ENCODE measurements around the gene LY6G6F. TPM values are rescaled to one million over a fixed set of nuclear protein-coding genes. Genes with fewer than 3 reads are reported as not detected.

Gene LY6G6F
- total and polyA plus RNA-seq, 2 donors, result not detected

- DNase-seq (ENCODE audit: extremely low spot score), result no peak
- WGBS, result 83% methylated on average over 1 of the region's 1 CpG
- Histone ChIP-seq H3K4me1 (ENCODE audit: insufficient read depth) (no peaks in the 10 kb centered on the region), H3K27ac (ENCODE audit: low read depth) (no peak overlapping the region), H3K36me3 (ENCODE audit: insufficient read depth) (no peaks in the 10 kb centered on the region), H3K4me3 (ENCODE audit: low read depth, low read length) (no peak overlapping the region)
Observed at GRCh38 chr6:31718265-31718664, 11.6 kb downstream of the LY6G6F start.

- DNase-seq (ENCODE audit: extremely low spot score), result no peak
Observed at GRCh38 chr6:31719001-31719400, 12.3 kb downstream of the LY6G6F start.

GRCh38 chr6:31720196-31720770 lies 13.6 kb downstream of the LY6G6F start:
- 78% methylated on average over 5 of the region's 5 CpGs for WGBS

More at GRCh38 chr6:31719001-31719400, 12.3 kb downstream of the LY6G6F start:
- Histone ChIP-seq H3K4me3 (ENCODE audit: low read depth, low read length) (no peak overlapping the region), H3K27ac (ENCODE audit: low read depth) (no peak overlapping the region), H3K36me3 (ENCODE audit: insufficient read depth) (no peaks in the 10 kb centered on the region), H3K4me1 (ENCODE audit: insufficient read depth) (no peaks in the 10 kb centered on the region)
- 85% methylated on average over 6 of the region's 6 CpGs for WGBS

GRCh38 chr6:31721351-31722020 lies 14.8 kb downstream of the LY6G6F start, which contains the start of gene LY6G6C:
Gene LY6G6C, minus strand, starts transcription at chr6:31721746. Its CDS starts 67 bp downstream, at chr6:31721679.
- Histone ChIP-seq H3K36me3 (ENCODE audit: insufficient read depth) (no peaks in the 10 kb centered on the region), H3K27ac (ENCODE audit: low read depth) (no peak within 1 kb of the TSS)
- 82% methylated on average over 4 of the region's 4 CpGs for WGBS

More at GRCh38 chr6:31720196-31720770, 13.6 kb downstream of the LY6G6F start:
- no peak for DNase-seq (ENCODE audit: extremely low spot score)
- Histone ChIP-seq H3K4me3 (ENCODE audit: low read depth, low read length) (no peak overlapping the region), H3K4me1 (ENCODE audit: insufficient read depth) (no peaks in the 10 kb centered on the region), H3K27ac (ENCODE audit: low read depth) (no peak overlapping the region), H3K36me3 (ENCODE audit: insufficient read depth) (no peaks in the 10 kb centered on the region)

GRCh38 chr6:31722173-31722572 lies 15.5 kb downstream of the LY6G6F start:
- 86% methylated on average over 3 of the region's 3 CpGs for WGBS
- DNase-seq (ENCODE audit: extremely low spot score), result no peak
- no peaks in the 10 kb centered on the region for H3K4me1 ChIP-seq (ENCODE audit: insufficient read depth)
- no peak overlapping the region for H3K27ac ChIP-seq (ENCODE audit: low read depth)
- H3K36me3 ChIP-seq (ENCODE audit: insufficient read depth), result no peaks in the 10 kb centered on the region
- no peak overlapping the region for H3K4me3 ChIP-seq (ENCODE audit: low read depth, low read length)

More at GRCh38 chr6:31721351-31722020, 14.8 kb downstream of the LY6G6F start, which contains the start of gene LY6G6C:
- Histone ChIP-seq H3K4me3 (ENCODE audit: low read depth, low read length) (no peak within 1 kb of the TSS), H3K4me1 (ENCODE audit: insufficient read depth) (no peaks in the 10 kb centered on the region)
- no peak for DNase-seq (ENCODE audit: extremely low spot score)

GRCh38 chr6:31723245-31723979 lies 16.7 kb downstream of the LY6G6F start, which contains the start of gene MPIG6B:
Gene MPIG6B, plus strand, starts transcription at chr6:31723373. Its CDS starts 11 bp downstream, at chr6:31723384.
- WGBS, result 72% methylated on average over 46 of the region's 46 CpGs
- H3K4me3 ChIP-seq (ENCODE audit: low read depth, low read length), result no peak within 1 kb of the TSS

GRCh38 chr6:31723980-31724691 lies 17.5 kb downstream of the LY6G6F start:
- WGBS, result 84% methylated on average over 25 of the region's 25 CpGs
- no peak overlapping the region for H3K4me3 ChIP-seq (ENCODE audit: low read depth, low read length)
- no peak overlapping the region for H3K27ac ChIP-seq (ENCODE audit: low read depth)
- no peaks in the 10 kb centered on the region for H3K4me1 ChIP-seq (ENCODE audit: insufficient read depth)
- H3K36me3 ChIP-seq (ENCODE audit: insufficient read depth), result no peaks in the 10 kb centered on the region
- no peak for DNase-seq (ENCODE audit: extremely low spot score)

More at GRCh38 chr6:31723245-31723979, 16.7 kb downstream of the LY6G6F start, which contains the start of gene MPIG6B:
- Histone ChIP-seq H3K27ac (ENCODE audit: low read depth) (no peak within 1 kb of the TSS), H3K36me3 (ENCODE audit: insufficient read depth) (no peaks in the 10 kb centered on the region), H3K4me1 (ENCODE audit: insufficient read depth) (no peaks in the 10 kb centered on the region)
- DNase-seq (ENCODE audit: extremely low spot score), result no peak

- 87% methylated on average over 12 of the region's 12 CpGs for WGBS
- H3K4me1 ChIP-seq (ENCODE audit: insufficient read depth), result no peaks in the 10 kb centered on the region
- no peak overlapping the region for H3K4me3 ChIP-seq (ENCODE audit: low read depth, low read length)
- DNase-seq (ENCODE audit: extremely low spot score), result no peak
- H3K27ac ChIP-seq (ENCODE audit: low read depth), result no peak overlapping the region
- no peaks in the 10 kb centered on the region for H3K36me3 ChIP-seq (ENCODE audit: insufficient read depth)
Observed at GRCh38 chr6:31725502-31726350, 19.1 kb downstream of the LY6G6F start.

GRCh38 chr6:31727034-31727716 lies 20.5 kb downstream of the LY6G6F start:
- H3K36me3 ChIP-seq (ENCODE audit: insufficient read depth), result peaks cover 2% of the 10 kb centered on the region
- H3K27ac ChIP-seq (ENCODE audit: low read depth), result no peak overlapping the region
- DNase-seq (ENCODE audit: extremely low spot score), result no peak
- H3K4me3 ChIP-seq (ENCODE audit: low read depth, low read length), result no peak overlapping the region
- no peaks in the 10 kb centered on the region for H3K4me1 ChIP-seq (ENCODE audit: insufficient read depth)
- WGBS, result 75% methylated on average over 7 of the region's 7 CpGs

- H3K4me3 ChIP-seq (ENCODE audit: low read depth, low read length), result peak overlapping the region; percentile 52
- H3K36me3 ChIP-seq (ENCODE audit: insufficient read depth), result peaks cover 2% of the 10 kb centered on the region
- no peaks in the 10 kb centered on the region for H3K4me1 ChIP-seq (ENCODE audit: insufficient read depth)
- no peak overlapping the region for H3K27ac ChIP-seq (ENCODE audit: low read depth)
- 66% methylated on average over 41 of the region's 41 CpGs for WGBS
- DNase-seq (ENCODE audit: extremely low spot score), result no peak
Observed at GRCh38 chr6:31727717-31728671, 21.3 kb downstream of the LY6G6F start.

GRCh38 chr6:31728767-31729514 lies 22.3 kb downstream of the LY6G6F start, which contains the start of gene DDAH2:
Gene DDAH2, minus strand, starts transcription at chr6:31729299. Its CDS starts 138 bp downstream, at chr6:31729161.
- Histone ChIP-seq H3K36me3 (ENCODE audit: insufficient read depth) (peaks cover 2% of the 10 kb centered on the region), H3K4me3 (ENCODE audit: low read depth, low read length) (peak within 1 kb of the TSS; percentile 52), H3K4me1 (ENCODE audit: insufficient read depth) (no peaks in the 10 kb centered on the region), H3K27ac (ENCODE audit: low read depth) (peak within 1 kb of the TSS; percentile 87)
- 14% methylated on average over 36 of the region's 36 CpGs for WGBS
- DNase-seq (ENCODE audit: extremely low spot score), result no peak

All from urinary bladder (tissue), 4 donors.